SK-N-SH (cell line): Measurements from ENCODE around the gene CIAO2A.

Experiments used
- CHD2 ChIP-seq: fragments of 150-350 bp; IDR thresholded peaks from 2 replicates; pipeline ENCODE4 v1.6.1; 2018; ENCODE audit warnings: low read length; ENCODE audit not compliant: partially characterized antibody
- CTCF ChIP-seq: fragments of 200-600 bp; sonication (generic); IDR thresholded peaks from 2 replicates; pipeline ENCODE4 v1.6.1; 2017; ENCODE audit warnings: antibody characterized with exemption, mild to moderate bottlenecking, moderate library complexity
- EP300 ChIP-seq, 2 experiments: IDR thresholded peaks; 2 replicates each; pipeline versions ENCODE4 v1.4.0 to v1.6.1; 2012; ENCODE audit warnings: borderline replicate concordance in 1 of 2, low read depth in 1 of 2, low read length in 1 of 2
- FOSL2 ChIP-seq: IDR thresholded peaks from 2 replicates; pipeline ENCODE4 v1.4.0; 2012; ENCODE audit warnings: low read depth, mild to moderate bottlenecking, moderate library complexity, borderline replicate concordance
- FOXJ3 ChIP-seq: sonication (generic); formaldehyde crosslinking; IDR thresholded peaks from 2 replicates; pipeline ENCODE4 v1.5.1; 2020; ENCODE audit warnings: mild to moderate bottlenecking, missing genetic modification reagents
- GABPA ChIP-seq: IDR thresholded peaks from 2 replicates; pipeline ENCODE4 v1.4.0; 2012; ENCODE audit warnings: low read depth, mild to moderate bottlenecking
- MXI1 ChIP-seq: IDR thresholded peaks from 2 replicates; pipeline ENCODE4 v1.6.1; 2012; ENCODE audit warnings: mild to moderate bottlenecking, low read depth, low read length, improper control_type of control experiment
- POLR2AphosphoS5 ChIP-seq: IDR thresholded peaks from 2 replicates; pipeline ENCODE4 v1.6.1; 2012; ENCODE audit warnings: low read depth, low read length
- RAD21 ChIP-seq: IDR thresholded peaks from 2 replicates; pipeline ENCODE4 v1.6.1; 2012; ENCODE audit warnings: mild to moderate bottlenecking, low read length
- RCOR1 ChIP-seq: fragments of 150-350 bp; IDR thresholded peaks from 2 replicates; pipeline ENCODE4 v1.6.1; 2017; ENCODE audit warnings: antibody characterized with exemption, low read length
- YY1 ChIP-seq: IDR thresholded peaks from 2 replicates; pipeline ENCODE4 v1.4.0; 2012; ENCODE audit warnings: low read depth, mild to moderate bottlenecking
- TF ChIP-seq, protein P1 (sequence below): fragments of 150-350 bp; IDR thresholded peaks from 2 replicates; pipeline ENCODE4 v1.6.1; 2016; ENCODE audit warnings: mild to moderate bottlenecking, low read depth, low read length
- TF ChIP-seq, protein P2 (sequence below): fragments of 150-350 bp; IDR thresholded peaks from 2 replicates; pipeline ENCODE4 v1.6.1; 2017; ENCODE audit warnings: antibody characterized with exemption, low read length, low read depth, borderline replicate concordance

- TF ChIP-seq CTCF (no peak), FOSL2 (no peak), RAD21 (no peak), EP300 (IDR thresholded peaks at IDR 0.05; ENCODE audit: borderline replicate concordance in 1 of 2, low read depth in 1 of 2, low read length in 1 of 2) (no peak), GABPA (no peak), MXI1 (no peak), CHD2 (no peak), POLR2AphosphoS5 (no peak), YY1 (no peak), FOXJ3 (CRISPR knock-in tag) (no peak), RCOR1 (no peak)
- TF ChIP-seq, protein P1, sequence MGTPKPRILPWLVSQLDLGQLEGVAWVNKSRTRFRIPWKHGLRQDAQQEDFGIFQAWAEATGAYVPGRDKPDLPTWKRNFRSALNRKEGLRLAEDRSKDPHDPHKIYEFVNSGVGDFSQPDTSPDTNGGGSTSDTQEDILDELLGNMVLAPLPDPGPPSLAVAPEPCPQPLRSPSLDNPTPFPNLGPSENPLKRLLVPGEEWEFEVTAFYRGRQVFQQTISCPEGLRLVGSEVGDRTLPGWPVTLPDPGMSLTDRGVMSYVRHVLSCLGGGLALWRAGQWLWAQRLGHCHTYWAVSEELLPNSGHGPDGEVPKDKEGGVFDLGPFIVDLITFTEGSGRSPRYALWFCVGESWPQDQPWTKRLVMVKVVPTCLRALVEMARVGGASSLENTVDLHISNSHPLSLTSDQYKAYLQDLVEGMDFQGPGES = no peak
- TF ChIP-seq, protein P2, sequence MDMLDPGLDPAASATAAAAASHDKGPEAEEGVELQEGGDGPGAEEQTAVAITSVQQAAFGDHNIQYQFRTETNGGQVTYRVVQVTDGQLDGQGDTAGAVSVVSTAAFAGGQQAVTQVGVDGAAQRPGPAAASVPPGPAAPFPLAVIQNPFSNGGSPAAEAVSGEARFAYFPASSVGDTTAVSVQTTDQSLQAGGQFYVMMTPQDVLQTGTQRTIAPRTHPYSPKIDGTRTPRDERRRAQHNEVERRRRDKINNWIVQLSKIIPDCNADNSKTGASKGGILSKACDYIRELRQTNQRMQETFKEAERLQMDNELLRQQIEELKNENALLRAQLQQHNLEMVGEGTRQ = no peak
Observed at GRCh38 chr15:64029110-64029509, 64.5 kb downstream of the CIAO2A start.
